ENCODE measurements around the gene CLEC9A.

GRCh38 chr12:10025236-10025635 is 5.2 kb upstream of the CLEC9A start:
- TF ChIP-seq CTCF (conservative IDR thresholded peaks at IDR 0.05 in 1 of 2, IDR thresholded peaks at IDR 0.05 in 1 of 2; ENCODE audit: extremely low read depth in 1 of 2, insufficient read depth in 1 of 2, low read depth in 1 of 2, low read length in 2 of 2) (no peak), EZH2 (IDR thresholded peaks at IDR 0.05; ENCODE audit: borderline replicate concordance, low read length) (no peak)

Measured in mammary epithelial cell (primary cell).